ENCODE results near the gene ENOX1. TPM values are rescaled to one million over a fixed set of nuclear protein-coding genes. Genes with fewer than 3 reads are reported as not detected.

The ENOX1 gene
- total RNA-seq, 1 experiment from 2014 or later, result 1.5 TPM

DNA sequence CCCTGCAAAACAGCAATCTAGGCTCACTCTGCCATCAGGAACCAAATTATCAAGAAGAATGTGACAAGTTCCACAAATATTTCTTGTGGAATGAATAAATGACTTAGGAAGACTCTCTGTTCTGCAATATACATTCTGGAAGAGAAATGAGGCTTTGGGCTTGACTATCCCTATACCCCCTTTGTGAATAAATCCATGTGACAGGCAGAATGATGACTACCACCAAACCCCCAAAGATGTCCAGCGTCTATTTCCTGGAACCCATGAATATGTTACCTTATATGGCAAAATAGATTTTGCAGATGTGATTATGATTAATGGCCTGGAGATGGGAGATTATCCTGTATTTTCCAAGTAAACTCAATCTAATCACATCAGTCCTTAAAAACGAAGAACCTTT is 139.3 kb downstream of the ENOX1 start:
- no TSS peak for BruUV-seq (replicated peaks)
- DNase-seq, result no peak
- no peaks in the 10 kb centered on the region for H3K36me3 Mint-ChIP-seq (ENCODE audit: insufficient read depth, unreplicated experiment)
- H3K9me3 Mint-ChIP-seq (ENCODE audit: low read depth, unreplicated experiment), result no peaks in the 10 kb centered on the region
- TF ChIP-seq, protein P1, sequence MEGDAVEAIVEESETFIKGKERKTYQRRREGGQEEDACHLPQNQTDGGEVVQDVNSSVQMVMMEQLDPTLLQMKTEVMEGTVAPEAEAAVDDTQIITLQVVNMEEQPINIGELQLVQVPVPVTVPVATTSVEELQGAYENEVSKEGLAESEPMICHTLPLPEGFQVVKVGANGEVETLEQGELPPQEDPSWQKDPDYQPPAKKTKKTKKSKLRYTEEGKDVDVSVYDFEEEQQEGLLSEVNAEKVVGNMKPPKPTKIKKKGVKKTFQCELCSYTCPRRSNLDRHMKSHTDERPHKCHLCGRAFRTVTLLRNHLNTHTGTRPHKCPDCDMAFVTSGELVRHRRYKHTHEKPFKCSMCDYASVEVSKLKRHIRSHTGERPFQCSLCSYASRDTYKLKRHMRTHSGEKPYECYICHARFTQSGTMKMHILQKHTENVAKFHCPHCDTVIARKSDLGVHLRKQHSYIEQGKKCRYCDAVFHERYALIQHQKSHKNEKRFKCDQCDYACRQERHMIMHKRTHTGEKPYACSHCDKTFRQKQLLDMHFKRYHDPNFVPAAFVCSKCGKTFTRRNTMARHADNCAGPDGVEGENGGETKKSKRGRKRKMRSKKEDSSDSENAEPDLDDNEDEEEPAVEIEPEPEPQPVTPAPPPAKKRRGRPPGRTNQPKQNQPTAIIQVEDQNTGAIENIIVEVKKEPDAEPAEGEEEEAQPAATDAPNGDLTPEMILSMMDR (IDR thresholded peaks at IDR 0.05; ENCODE audit: unreplicated experiment), result no peak
- CTCF ChIA-PET, result no interaction called here
- no peaks in the 10 kb centered on the region for H3K27me3 Mint-ChIP-seq (ENCODE audit: unreplicated experiment)
- intact Hi-C loops (cut with micrococcal nuclease; ENCODE audit: unreplicated experiment), result no loop called here
- H3K4me3 Mint-ChIP-seq (ENCODE audit: low read depth, unreplicated experiment), result no peak overlapping the region
- no peak overlapping the region for H3K27ac Mint-ChIP-seq (ENCODE audit: unreplicated experiment)
- H3K4me1 Mint-ChIP-seq (ENCODE audit: low read depth, unreplicated experiment), result no peaks in the 10 kb centered on the region

DNA sequence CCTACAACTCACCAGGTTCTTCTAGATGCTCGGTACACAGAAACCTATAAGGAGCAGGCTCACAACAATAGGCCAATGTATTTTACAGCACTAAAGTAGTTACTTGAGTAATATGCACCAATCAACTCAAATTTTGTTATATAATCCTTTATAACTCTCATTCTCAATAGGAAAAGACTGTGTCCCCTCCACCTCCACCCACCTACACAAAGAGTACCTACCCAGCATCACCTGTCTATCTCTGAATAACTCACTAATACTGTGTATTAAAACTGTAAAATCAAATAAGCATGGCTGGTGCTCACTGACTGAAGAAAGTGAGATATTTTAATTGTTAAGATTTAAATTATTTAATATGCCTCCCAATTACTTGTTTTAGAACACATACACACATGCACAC is 146.3 kb downstream of the ENOX1 start:
- no peaks in the 10 kb centered on the region for H3K27me3 Mint-ChIP-seq (ENCODE audit: unreplicated experiment)
- no TSS peak for BruUV-seq (replicated peaks)
- H3K4me3 Mint-ChIP-seq (ENCODE audit: low read depth, unreplicated experiment), result no peak overlapping the region
- no peak overlapping the region for H3K27ac Mint-ChIP-seq (ENCODE audit: unreplicated experiment)
- intact Hi-C loops (cut with micrococcal nuclease; ENCODE audit: unreplicated experiment), result no loop called here
- no peak for DNase-seq
- CTCF ChIA-PET, result no interaction called here
- no peaks in the 10 kb centered on the region for H3K36me3 Mint-ChIP-seq (ENCODE audit: insufficient read depth, unreplicated experiment)
- H3K4me1 Mint-ChIP-seq (ENCODE audit: low read depth, unreplicated experiment), result no peaks in the 10 kb centered on the region
- no peaks in the 10 kb centered on the region for H3K9me3 Mint-ChIP-seq (ENCODE audit: low read depth, unreplicated experiment)
- TF ChIP-seq, protein P1 (IDR thresholded peaks at IDR 0.05; ENCODE audit: unreplicated experiment), result no peak

DNA sequence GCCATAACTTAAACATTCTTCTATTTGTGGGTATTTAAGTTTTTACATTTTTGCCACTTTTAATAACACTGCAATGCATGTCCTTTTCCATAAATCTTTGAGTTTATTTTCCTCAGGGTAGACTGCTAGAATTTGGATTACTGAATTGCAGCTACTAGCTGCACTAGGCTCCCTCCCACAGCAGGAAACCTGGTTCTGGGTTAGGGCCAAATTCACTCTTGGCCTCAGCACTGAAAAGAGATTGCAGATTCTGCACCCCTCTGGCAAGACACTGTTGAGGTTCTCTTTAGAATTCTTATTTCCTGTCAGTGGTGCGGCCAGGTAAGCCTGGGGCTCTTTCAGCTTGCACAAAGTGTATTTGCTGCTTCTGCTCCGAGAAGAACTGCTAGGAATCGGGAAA is 155.7 kb downstream of the ENOX1 start:
- CTCF ChIA-PET, result no interaction called here
- H3K4me1 Mint-ChIP-seq (ENCODE audit: low read depth, unreplicated experiment), result no peaks in the 10 kb centered on the region
- H3K4me3 Mint-ChIP-seq (ENCODE audit: low read depth, unreplicated experiment), result no peak overlapping the region
- TF ChIP-seq, protein P1 (IDR thresholded peaks at IDR 0.05; ENCODE audit: unreplicated experiment), result no peak
- no peaks in the 10 kb centered on the region for H3K36me3 Mint-ChIP-seq (ENCODE audit: insufficient read depth, unreplicated experiment)
- H3K27ac Mint-ChIP-seq (ENCODE audit: unreplicated experiment), result no peak overlapping the region
- DNase-seq, result no peak
- intact Hi-C loops (cut with micrococcal nuclease; ENCODE audit: unreplicated experiment), result no loop called here
- H3K27me3 Mint-ChIP-seq (ENCODE audit: unreplicated experiment), result no peaks in the 10 kb centered on the region
- H3K9me3 Mint-ChIP-seq (ENCODE audit: low read depth, unreplicated experiment), result no peaks in the 10 kb centered on the region
- no TSS peak for BruUV-seq (replicated peaks)

DNA sequence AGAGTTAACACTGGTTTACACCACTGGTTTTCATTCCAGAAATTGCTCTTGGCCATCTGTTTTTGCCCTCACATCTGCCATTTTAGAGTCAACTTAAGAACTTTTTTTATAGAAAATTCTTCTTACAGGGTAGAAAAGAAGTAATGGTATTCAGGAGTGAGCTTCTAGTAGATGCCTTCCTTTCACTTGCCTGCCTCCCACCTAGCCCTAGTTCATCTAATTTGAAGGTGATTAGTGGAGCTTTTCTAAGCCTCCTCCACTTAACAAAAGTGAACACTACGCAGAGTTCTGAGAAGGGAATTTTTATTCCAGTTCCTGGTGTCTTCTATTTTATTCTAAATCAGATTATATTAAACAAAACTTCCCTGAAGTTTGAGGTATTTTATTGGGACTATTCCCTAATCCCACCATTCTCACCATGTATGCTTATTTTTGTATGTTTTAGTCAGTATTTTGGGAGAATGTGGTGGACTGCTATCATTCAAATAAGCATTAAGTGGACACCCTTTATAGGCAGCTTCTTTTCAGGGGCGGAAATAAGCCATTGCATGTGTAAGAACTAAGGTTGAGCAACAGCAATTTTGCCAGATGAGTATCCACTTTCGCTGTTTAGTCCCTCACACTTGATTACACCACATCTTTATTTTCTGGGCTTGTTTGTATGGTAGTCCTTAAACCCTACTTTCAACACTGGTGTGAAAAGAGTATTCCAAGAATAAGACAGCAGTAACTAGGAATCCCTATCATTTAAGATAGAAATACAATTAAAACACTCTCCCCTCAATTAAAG is 156.9 kb downstream of the ENOX1 start:
- no peak for DNase-seq
- CTCF ChIA-PET, result no interaction called here
- H3K27ac Mint-ChIP-seq (ENCODE audit: unreplicated experiment), result no peak overlapping the region
- no TSS peak for BruUV-seq (replicated peaks)
- intact Hi-C loops (cut with micrococcal nuclease; ENCODE audit: unreplicated experiment), result no loop called here
- TF ChIP-seq, protein P1 (IDR thresholded peaks at IDR 0.05; ENCODE audit: unreplicated experiment), result no peak
- no peak overlapping the region for H3K4me3 Mint-ChIP-seq (ENCODE audit: low read depth, unreplicated experiment)
- no peaks in the 10 kb centered on the region for H3K9me3 Mint-ChIP-seq (ENCODE audit: low read depth, unreplicated experiment)
- H3K27me3 Mint-ChIP-seq (ENCODE audit: unreplicated experiment), result no peaks in the 10 kb centered on the region
- no peaks in the 10 kb centered on the region for H3K4me1 Mint-ChIP-seq (ENCODE audit: low read depth, unreplicated experiment)
- no peaks in the 10 kb centered on the region for H3K36me3 Mint-ChIP-seq (ENCODE audit: insufficient read depth, unreplicated experiment)
